GM19025 (cell line): ENCODE results near the gene NT5DC4.

Experiments used
- ATAC-seq: cut with Tn5 transposase; IDR thresholded peaks from one replicate; pipeline ENCODE4 v1.9.1; 2021; ENCODE audit warnings: mild to moderate bottlenecking, low read depth, moderate library complexity; ENCODE audit not compliant: unreplicated experiment

The NT5DC4 gene

DNA sequence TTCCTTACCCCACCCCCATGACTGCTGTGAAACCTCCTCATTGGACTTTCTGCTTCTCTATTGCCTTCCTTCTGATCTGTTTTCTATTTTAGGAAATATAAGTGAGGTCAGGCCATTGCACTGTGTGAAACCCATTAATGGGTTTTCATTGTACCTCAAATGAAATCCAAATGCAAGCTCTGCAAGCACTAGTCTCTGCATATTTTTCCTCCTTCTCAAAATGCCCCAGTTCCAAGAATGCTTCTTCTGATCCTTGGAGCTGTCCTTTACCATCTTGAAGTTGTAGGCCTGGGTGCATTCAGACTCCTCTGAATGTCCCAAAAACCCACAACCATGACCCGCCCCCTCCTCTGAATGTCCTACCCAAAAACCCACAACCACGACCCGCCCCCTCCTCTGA, 55.3 kb downstream of the NT5DC4 start:
- ATAC-seq: no peak

DNA sequence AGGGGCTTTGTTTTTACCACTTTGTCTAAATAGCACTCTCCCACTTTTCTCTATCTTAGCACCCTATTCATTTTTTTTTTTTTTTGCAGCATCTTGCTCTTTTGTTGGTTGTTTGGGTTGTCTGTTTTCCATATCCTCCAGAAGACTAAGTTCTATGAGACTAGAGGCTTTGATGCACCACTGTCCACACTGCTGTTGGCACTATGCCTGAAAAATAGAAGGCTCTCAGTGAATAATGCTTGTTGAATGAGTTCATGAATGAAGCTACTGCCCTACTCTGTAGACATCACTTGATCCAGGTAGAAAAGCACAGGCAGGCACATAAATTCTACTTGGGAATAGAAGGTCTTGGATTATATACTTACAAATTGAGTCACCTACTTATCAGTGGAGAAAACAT, 56.2 kb downstream of the NT5DC4 start:
- no peak for ATAC-seq

DNA sequence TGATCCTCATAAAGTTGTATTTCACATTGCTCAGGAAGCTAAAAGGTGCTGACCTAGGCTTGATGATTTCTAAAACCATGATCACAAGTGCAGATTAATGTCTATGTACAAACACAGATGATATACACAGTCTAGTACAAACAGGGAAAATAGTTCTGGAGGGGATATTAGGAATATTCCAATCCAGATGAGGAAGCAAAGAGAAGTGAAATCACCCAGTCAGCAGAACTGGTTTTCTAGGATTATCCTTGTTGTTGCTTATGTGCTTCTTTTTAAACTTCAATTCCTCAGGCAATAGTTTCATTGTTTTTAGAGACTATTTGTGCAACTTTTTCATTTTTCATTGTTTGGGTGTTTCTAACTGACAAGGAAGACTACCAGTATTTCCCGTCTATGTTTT, 58.8 kb downstream of the NT5DC4 start:
- ATAC-seq: no peak

DNA sequence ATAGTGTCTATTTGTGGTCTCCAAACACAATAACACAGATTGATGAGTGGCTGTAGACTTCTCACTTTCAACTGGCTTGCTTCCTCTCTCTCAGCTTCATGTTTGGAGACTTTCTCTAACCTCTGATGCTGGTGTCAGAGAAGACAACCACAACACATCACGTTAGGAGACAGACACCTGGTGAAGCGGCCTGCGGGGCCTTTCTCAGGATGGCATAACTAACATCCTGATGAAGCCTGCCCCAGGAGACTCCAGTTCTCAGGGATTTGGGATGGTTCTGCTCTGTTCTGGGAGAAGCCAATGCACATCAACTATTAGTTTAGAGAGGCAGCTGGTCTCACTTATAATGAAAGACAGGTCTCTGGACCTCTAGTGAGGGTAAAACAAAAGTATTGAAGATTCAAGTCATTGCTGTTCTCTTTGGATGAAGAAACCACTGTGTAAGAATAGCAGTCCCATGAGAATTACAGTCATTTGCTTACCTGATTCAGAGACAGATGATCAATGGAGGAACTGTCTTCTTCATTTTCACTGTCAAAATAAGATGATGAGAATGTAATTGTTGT, 61.5 kb downstream of the NT5DC4 start:
- peak; percentile 83 for ATAC-seq

DNA sequence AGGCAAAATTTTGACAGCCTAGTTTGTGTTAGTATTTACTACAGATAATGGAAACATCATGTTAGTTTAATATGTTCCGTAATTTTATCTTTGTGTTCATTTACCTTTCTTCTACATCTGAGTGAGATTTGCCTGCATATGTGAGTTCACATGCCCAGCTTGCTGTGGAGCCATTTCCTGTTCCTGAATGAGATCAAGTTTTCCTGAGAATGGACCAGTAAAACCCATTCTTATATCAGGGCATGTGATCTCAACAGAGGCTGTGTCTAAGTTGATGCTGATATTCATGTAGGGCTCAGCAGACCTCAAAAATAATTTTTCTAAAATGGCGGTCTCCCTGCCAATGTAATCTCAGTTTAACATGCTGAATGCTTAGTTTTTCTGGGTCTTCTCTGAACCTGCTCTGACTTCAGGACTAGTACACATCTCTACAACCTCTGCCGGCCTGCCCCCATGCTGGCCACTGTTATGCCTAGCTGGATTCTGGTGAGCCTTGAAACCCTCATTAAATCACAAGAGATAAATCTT, 62.4 kb downstream of the NT5DC4 start:
- ATAC-seq: no peak

DNA sequence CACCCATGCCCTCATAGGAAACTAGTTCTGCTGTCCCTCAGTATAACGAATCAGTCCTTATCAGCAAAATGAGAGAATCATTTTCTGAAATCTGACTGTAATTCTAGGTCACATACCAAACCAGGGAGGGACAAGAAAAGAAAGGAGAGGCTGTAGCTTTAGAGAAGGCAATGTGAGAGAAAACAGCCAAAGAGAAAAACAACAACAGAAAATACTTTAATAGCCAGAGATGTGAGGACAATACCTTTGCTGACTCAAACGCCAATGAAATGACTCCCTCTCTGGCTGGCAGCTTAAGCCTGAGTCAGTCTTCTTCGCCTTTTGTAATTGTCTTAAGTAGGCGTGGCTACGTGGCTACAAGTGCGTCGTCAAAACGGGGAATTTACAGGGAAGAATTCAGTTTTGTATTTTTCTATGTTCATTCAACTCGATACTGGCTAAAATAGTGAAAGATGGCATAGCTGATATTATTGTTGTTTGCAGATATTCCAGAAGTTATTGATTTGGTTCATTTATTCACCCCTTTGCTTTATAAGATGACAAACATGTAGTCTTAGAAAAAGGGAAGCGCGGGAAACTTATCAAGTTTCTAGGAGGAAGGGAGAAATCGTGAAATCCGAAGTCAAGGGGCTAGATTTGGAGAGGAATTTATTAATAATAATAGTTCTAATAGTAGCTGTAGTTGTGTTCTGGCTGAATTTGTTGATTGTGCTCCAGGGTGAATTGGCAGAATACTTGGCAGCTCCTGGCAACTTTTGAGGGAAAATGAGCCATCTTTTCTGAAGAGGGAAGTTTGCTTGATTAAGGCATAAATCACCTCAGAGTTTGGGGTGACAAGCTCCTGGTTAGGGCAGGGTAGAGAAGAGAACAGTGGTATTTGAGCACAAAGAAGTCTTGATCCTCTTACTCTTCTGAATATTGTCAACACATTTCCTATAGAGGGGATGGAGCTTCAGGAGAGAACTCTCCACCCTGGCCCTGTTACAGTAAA, 63.7 kb downstream of the NT5DC4 start, which contains the start of gene IL1A:
TSS of gene IL1A (minus strand) at position 295 of the 991 bp plus-strand sequence. CDS start 723 bp downstream, outside the sequence.
- no peak for ATAC-seq

DNA sequence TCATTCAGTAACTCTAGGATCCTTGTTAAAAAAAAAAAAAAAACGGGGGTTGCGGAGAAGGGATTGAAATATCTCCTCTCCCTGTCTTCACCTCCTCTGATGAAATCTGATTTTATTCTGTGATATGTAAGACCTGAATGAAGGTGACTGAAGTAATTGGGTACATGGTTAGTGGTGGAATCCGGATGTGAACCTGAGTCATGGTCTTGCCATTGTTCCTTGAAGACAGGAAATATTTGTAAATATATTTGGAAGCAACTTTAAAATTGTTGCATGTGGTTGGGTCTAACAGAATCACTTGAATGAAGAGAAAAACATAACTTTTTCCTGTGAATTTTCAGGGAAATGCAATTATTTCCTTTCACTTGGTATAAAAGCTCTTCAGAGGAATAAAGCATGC, 66.5 kb downstream of the NT5DC4 start:
- no peak for ATAC-seq

DNA sequence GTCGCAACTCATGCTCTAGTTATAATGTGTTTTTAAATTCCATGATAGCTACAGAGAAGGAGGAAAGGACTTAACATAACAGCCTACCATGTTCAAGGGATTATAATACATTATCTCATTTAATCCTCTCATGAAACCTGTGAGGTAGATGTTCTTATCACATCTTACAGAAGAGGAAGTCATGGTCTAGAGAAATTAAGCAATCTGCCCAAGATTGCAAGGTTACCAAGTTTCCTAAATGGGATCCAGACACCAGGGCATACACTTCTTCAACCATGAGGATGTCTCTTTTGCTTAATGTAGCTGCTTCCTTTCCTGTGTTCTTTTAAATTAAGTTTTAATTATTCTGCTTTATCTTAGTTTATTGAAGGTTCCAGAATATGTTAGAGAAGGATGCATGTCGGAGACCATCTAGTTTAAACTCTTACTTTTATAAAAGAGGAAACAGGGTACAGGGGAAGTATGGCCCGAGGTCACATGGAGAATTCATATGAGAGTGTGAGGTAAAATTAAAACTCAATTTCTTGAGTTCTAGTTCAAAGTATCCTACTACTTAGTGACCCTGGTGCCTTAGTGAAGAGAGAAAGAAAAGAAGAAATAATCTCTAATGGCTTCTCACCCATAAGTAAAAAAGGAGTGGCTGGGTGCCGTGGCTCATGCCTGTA, 67.0 kb downstream of the NT5DC4 start:
- ATAC-seq: no peak

DNA sequence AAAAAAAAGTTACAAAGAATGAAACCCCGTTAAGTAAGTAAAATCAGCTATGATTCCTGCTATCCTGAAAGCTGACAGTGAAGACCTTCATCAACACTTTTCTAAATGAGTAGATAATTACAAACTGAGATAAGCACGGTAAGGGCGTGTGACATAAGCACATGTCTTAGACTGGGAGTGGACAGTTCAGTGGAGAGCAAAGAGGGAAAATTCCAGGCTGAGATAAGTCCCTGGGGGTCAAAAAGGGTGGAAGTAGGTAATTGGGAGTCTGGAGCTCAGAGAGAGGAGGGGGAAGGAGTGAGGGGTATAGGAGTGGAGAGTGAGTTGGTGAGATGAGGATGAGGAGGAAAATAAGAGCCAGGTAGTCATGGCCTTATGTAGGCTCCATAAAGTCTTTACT, 67.8 kb downstream of the NT5DC4 start:
- no peak for ATAC-seq
